Stomach (tissue), 9 donors: ENCODE measurements around the gene TNK2. TPM values are rescaled to one million over a fixed set of nuclear protein-coding genes. Genes with fewer than 3 reads are reported as not detected.

Source experiments
- DNase-seq, 2 donors: peaks; one replicate each; pipeline versions ENCODE4 v3.0.0 to v3.0.0-alpha.2; 2013 to 2019
- H3K27ac ChIP-seq, 5 donors: fragments of 200-600 bp in 4 of 5; sonication (generic) in 4 of 5; one replicate each; pipeline ENCODE4 v1.5.1; 2013 to 2019; ENCODE audit warnings: mild to moderate bottlenecking in 1 of 5, moderate library complexity in 1 of 5
- H3K27me3 ChIP-seq, 3 donors: fragments of 200-600 bp; sonication (generic); one replicate each; pipeline ENCODE4 v1.5.1; 2017 to 2019; ENCODE audit warnings: mixed run types in 1 of 3
- H3K36me3 ChIP-seq, 4 donors: fragments of 200-600 bp; sonication (generic); 1 replicate in 3 of 4; 2 replicates in 1 of 4; pipeline ENCODE4 v1.5.1; 2016 to 2019
- H3K4me1 ChIP-seq, 4 donors: fragments of 200-600 bp; sonication (generic); one replicate each; pipeline ENCODE4 v1.5.1; 2016 to 2019
- H3K4me3 ChIP-seq, 4 donors: fragments of 200-600 bp; sonication (generic) in 3 of 4; one replicate each; pipeline ENCODE4 v1.5.1; 2016 to 2019; ENCODE audit warnings: mild to moderate bottlenecking in 1 of 4
- H3K9me3 ChIP-seq, 4 donors: fragments of 200-600 bp; sonication (generic); one replicate each; pipeline ENCODE4 v1.5.1; 2016 to 2019
- EP300 ChIP-seq: sonication (generic); formaldehyde crosslinking; IDR thresholded peaks from one replicate; pipeline ENCODE4 v1.6.1; 2017; ENCODE audit warnings: antibody characterized with exemption
- POLR2A ChIP-seq, 4 donors: fragments of 450-650 bp; IDR thresholded peaks; one replicate each; pipeline ENCODE4 v1.6.1; 2016; ENCODE audit warnings: antibody characterized with exemption in 4 of 4, control low read depth in 2 of 4, mild to moderate bottlenecking in 1 of 4, moderate library complexity in 1 of 4
- POLR2AphosphoS5 ChIP-seq, 3 donors: sonication (generic); formaldehyde crosslinking; IDR thresholded peaks; one replicate each; pipeline ENCODE4 v1.6.1; 2016; ENCODE audit warnings: antibody characterized with exemption in 3 of 3
- WGBS, 5 donors: extraction: QIAGEN DNeasy Blood & Tissue Kit in 3 of 5; methylation state at CpG; one replicate each; pipeline versions ENCODE4 v1.1.5 to v1.1.7; 2013 to 2018; 5-methylcytosine and 5-hydroxymethylcytosine counted together
- intact Hi-C: fragments of 100-400 bp; cut with DNase I; formaldehyde crosslinking; loops from one replicate; pipeline ENCODE4 v1.15.1; 2023; ENCODE audit warnings: low total_unique reads
- polyA plus RNA-seq, 3 donors: library from polyadenylated mRNA; stranded (reverse); fragments of 200-250 nt; gene quantifications; one replicate each; pipeline ENCODE4 v1.2.3, GENCODE V29; 2013
- total RNA-seq, 5 donors: library from RNA; depleted of rRNA; stranded (reverse); fragments of >200 nt; gene quantifications; one replicate each; pipeline versions ENCODE4 v1.1.0 to v1.2.3, GENCODE V29; 2014 to 2016
- TF ChIP-seq, protein P1 (sequence below), 7 experiments: fragments of 450-650 bp in 4 of 7; fragments of 200-600 bp in 3 of 7; sonication (generic) in 3 of 7; IDR thresholded peaks; one replicate each; pipeline ENCODE4 v1.5.1; 2016 to 2019; ENCODE audit warnings: antibody characterized with exemption in 7 of 7, control low read depth in 2 of 7, mild to moderate bottlenecking in 1 of 7
- donor health status: healthy with polysubstance abuse.
- donor health status: Bipolar disorder and iron deficiency.
- donor health status: healthy.

Gene TNK2
- total and polyA plus RNA-seq, 8 donors: 6.1 to 431 (median 38.6) TPM

DNA sequence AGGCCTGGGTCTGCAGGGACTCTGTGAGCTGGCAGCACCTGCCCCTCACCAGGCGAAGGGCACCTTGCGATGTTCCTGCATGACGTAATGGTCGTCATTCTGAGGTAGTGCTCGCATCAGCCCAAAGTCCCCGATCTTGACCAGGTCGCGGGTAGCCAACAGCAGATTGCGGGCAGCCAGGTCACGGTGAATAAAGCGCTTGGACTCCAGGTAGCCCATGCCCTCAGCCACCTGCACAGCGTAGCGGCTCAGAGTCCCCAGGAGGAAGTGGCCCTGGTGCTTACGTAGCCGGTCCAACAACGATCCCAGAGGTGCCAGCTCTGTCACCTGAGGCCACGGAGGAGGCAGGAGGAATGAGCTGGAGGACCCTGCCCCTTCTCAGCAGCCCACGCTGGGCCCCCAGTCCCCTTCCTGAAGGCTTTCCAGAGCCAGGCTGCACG, 26.3 kb downstream of the TNK2 start:
- H3K27ac ChIP-seq: no peak overlapping the region
- peaks cover 10 to 38% (median 23%) of the 10 kb centered on the region in 4 donors for H3K4me1 ChIP-seq
- no peaks in the 10 kb centered on the region for H3K9me3 ChIP-seq
- no peak overlapping the region for H3K4me3 ChIP-seq
- no peak for DNase-seq
- peaks cover 36 to 69% (median 64%) of the 10 kb centered on the region in 4 donors for H3K36me3 ChIP-seq
- intact Hi-C loops: no loop called here
- H3K27me3 ChIP-seq: no peaks in the 10 kb centered on the region
- TF ChIP-seq, protein P1, sequence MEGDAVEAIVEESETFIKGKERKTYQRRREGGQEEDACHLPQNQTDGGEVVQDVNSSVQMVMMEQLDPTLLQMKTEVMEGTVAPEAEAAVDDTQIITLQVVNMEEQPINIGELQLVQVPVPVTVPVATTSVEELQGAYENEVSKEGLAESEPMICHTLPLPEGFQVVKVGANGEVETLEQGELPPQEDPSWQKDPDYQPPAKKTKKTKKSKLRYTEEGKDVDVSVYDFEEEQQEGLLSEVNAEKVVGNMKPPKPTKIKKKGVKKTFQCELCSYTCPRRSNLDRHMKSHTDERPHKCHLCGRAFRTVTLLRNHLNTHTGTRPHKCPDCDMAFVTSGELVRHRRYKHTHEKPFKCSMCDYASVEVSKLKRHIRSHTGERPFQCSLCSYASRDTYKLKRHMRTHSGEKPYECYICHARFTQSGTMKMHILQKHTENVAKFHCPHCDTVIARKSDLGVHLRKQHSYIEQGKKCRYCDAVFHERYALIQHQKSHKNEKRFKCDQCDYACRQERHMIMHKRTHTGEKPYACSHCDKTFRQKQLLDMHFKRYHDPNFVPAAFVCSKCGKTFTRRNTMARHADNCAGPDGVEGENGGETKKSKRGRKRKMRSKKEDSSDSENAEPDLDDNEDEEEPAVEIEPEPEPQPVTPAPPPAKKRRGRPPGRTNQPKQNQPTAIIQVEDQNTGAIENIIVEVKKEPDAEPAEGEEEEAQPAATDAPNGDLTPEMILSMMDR (IDR thresholded peaks at IDR 0.05): no peak
- no peak for TF ChIP-seq POLR2A (IDR thresholded peaks at IDR 0.05)
- TF ChIP-seq EP300: no peak
- TF ChIP-seq POLR2AphosphoS5 (IDR thresholded peaks at IDR 0.05): no peak
- WGBS, 5 donors: 80 to 96% (median 95%) methylated on average over 2 to 19 of the region's 19 CpGs

DNA sequence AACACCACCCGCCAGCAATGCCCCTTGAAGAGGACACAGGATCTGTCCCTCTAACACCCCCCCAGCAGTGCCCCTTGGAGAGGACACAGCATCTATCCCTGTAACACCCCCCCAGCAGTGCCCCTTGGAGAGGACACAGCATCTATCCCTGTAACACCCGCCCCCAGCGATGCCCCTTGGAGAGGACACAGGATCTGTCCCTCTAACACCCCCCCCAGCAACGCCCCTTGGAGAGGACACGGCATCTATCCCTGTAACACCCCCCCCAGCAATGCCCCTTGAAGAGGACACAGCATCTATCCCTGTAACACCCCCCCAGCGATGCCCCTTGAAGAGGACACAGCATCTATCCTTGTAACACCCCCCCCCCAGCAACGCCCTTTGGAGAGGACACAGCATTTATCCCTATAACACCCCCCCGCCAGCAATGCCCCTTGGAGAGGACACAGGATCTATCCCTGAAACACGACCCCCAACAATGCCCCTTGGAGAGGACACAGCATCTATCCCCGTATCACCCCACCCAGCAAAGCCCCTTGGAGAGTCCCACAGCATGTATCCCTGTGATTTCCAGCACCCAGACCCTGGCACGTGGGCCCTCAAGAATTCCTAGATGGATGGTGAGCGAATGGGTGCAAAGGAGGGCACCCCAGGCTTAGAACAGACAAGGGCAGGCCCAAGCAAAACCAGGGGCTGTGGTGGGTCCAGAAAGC, 26.9 kb downstream of the TNK2 start:
- H3K9me3 ChIP-seq: no peaks in the 10 kb centered on the region
- peaks cover 16 to 41% (median 28%) of the 10 kb centered on the region in 4 donors for H3K4me1 ChIP-seq
- TF ChIP-seq, protein P1 (IDR thresholded peaks at IDR 0.05): no peak
- no peak for TF ChIP-seq POLR2AphosphoS5 (IDR thresholded peaks at IDR 0.05)
- no peak for TF ChIP-seq POLR2A (IDR thresholded peaks at IDR 0.05)
- TF ChIP-seq EP300: no peak
- H3K27me3 ChIP-seq: no peaks in the 10 kb centered on the region
- WGBS, 5 donors: 89 to 96% (median 93%) methylated on average over 5 to 11 of the region's 12 CpGs
- no peak overlapping the region for H3K27ac ChIP-seq
- peaks cover 36 to 71% (median 67%) of the 10 kb centered on the region in 4 donors for H3K36me3 ChIP-seq
- no peak for DNase-seq
- no peak overlapping the region for H3K4me3 ChIP-seq
- intact Hi-C loops: no loop called here

DNA sequence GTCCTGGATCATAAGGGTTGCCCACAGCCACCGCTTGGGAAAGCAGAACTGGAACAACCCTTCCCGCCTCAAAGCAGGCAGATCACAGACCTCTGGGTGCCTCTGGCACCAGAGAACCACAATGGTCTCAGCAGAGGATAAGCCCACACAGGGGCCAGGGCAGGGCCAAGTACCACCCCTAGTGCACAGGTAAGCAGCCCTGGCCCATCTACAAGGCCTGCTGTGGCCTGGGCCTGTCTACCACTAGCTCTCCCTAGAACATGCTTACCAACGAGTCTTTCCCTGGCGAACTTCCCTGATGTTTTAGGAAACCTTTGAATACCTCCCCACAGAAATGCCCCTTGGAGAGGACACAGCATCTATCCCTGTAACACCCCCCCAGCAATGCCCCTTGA, 28.3 kb downstream of the TNK2 start:
- TF ChIP-seq, protein P1 (IDR thresholded peaks at IDR 0.05): no peak
- TF ChIP-seq EP300 (no peak), POLR2AphosphoS5 (IDR thresholded peaks at IDR 0.05) (no peak), POLR2A (IDR thresholded peaks at IDR 0.05) (no peak)
- intact Hi-C loops: no loop called here
- WGBS, 5 donors: 92 to 98% (median 96%) methylated on average over 3 to 4 of the region's 4 CpGs
- no peak overlapping the region for H3K4me3 ChIP-seq
- peaks cover 36 to 83% (median 73%) of the 10 kb centered on the region in 4 donors for H3K36me3 ChIP-seq
- H3K9me3 ChIP-seq: no peaks in the 10 kb centered on the region
- DNase-seq: no peak
- no peaks in the 10 kb centered on the region for H3K27me3 ChIP-seq
- no peak overlapping the region for H3K27ac ChIP-seq
- H3K4me1 ChIP-seq: peaks cover 13 to 36% (median 21%) of the 10 kb centered on the region in 4 donors

DNA sequence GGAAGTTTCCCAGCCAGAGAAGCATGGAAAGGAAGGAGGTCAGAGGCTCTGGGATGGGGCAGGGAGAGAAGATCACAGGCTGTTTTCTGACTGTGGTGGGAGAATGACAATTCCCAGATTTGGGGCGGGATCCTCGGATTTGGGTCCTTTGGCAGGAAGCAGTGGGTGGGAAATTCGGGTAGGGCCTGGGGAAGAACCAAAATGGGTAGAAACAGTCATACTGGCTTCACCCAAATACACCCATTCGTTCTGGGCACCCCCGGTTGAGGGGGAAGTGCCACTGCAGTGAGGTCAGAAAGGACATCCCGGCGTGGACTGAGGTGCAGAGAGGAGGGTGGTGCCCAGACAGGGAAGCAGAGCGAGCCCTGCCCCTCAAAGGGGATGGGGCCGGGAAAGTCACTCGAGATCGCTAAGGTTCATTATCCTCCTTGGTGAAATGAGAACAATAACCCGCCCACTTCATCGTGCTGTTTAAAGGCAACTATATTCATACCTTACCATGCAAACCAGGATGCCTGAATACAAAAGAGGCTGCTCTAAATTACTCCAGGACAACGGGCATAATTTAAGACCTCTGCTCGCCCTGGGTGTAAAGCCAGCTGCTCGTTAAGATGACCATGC, 28.8 kb downstream of the TNK2 start:
- H3K27ac ChIP-seq: no peak overlapping the region
- no peak overlapping the region for H3K4me3 ChIP-seq
- H3K9me3 ChIP-seq: no peaks in the 10 kb centered on the region
- 76 to 87% (median 84%) methylated on average over 16 of the region's 16 CpGs for WGBS, 5 donors
- peaks cover 13 to 31% (median 17%) of the 10 kb centered on the region in 4 donors for H3K4me1 ChIP-seq
- TF ChIP-seq POLR2AphosphoS5 (IDR thresholded peaks at IDR 0.05) (no peak), EP300 (no peak), POLR2A (IDR thresholded peaks at IDR 0.05) (no peak)
- TF ChIP-seq, protein P1 (IDR thresholded peaks at IDR 0.05): no peak
- no peak for DNase-seq
- intact Hi-C loops: no loop called here
- no peaks in the 10 kb centered on the region for H3K27me3 ChIP-seq
- H3K36me3 ChIP-seq: peaks cover 36 to 79% (median 69%) of the 10 kb centered on the region in 4 donors
